H1 (cell line): ENCODE data around the gene GET3. TPM values are rescaled to one million over a fixed set of nuclear protein-coding genes. Genes with fewer than 3 reads are reported as not detected.

Experiments
- ASH2L ChIP-seq: fragments of 200-600, 300-600 bp; sonication (generic); IDR thresholded peaks from one replicate; pipeline ENCODE4 v1.7.1; 2017; ENCODE audit warnings: low read length
- CHD1 ChIP-seq: IDR thresholded peaks from 2 replicates; pipeline ENCODE4 v1.6.1; 2012; ENCODE audit warnings: low read depth, low read length, improper control_type of control experiment
- CREB1 ChIP-seq: IDR thresholded peaks from 2 replicates; pipeline ENCODE4 v1.6.1; 2012; ENCODE audit warnings: inconsistent platforms
- EZH2 ChIP-seq: fragments of 200-600 bp; sonication (generic); IDR thresholded peaks from 2 replicates; pipeline ENCODE4 v1.7.1; 2012; ENCODE audit warnings: low read depth, mild to moderate bottlenecking, moderate library complexity, low read length, inconsistent platforms; ENCODE audit not compliant: severe bottlenecking
- KDM1A ChIP-seq: fragments of 200-600, 300-600 bp; sonication (generic); IDR thresholded peaks from 2 replicates; pipeline ENCODE4 v1.7.1; 2016; ENCODE audit warnings: mild to moderate bottlenecking, low read length, borderline replicate concordance
- MAFK ChIP-seq: IDR thresholded peaks from 2 replicates; pipeline ENCODE4 v1.6.1; 2012; ENCODE audit warnings: low read depth, mild to moderate bottlenecking, improper control_type of control experiment, low read length
- RXRA ChIP-seq: IDR thresholded peaks from 2 replicates; pipeline ENCODE4 v1.6.1; 2011; ENCODE audit warnings: low read depth, mild to moderate bottlenecking, low read length, moderate library complexity; ENCODE audit not compliant: insufficient read depth
- TCF12 ChIP-seq: IDR thresholded peaks from 2 replicates; pipeline ENCODE4 v1.6.1; 2011; ENCODE audit warnings: low read depth, mild to moderate bottlenecking, low read length
- polyA plus RNA-seq, 7 experiments: library from polyadenylated mRNA; depleted of rRNA in 3 of 7; stranded (reverse) in 5 of 7; unstranded in 2 of 7; fragments of >200 nt in 5 of 7; fragments of 200-250 nt in 2 of 7; gene quantifications; 1 replicate in 5 of 7; 2 replicates in 1 of 7; 4 replicates in 1 of 7; pipeline versions ENCODE4 v1.2.1 to v1.2.3, GENCODE V29; 2011 to 2013; ENCODE audit warnings: missing spikeins in 2 of 7, mixed read lengths in 2 of 7
- total RNA-seq: library from RNA; stranded (reverse); fragmentation: NEBNext Ultra II Directional; extraction: Animal tissue kit (Norgen Biotek cat#: 25700); gene quantifications from 2 replicates; pipeline ENCODE4 v1.2.1, GENCODE V29; 2021

The GET3 gene
- total and polyA plus RNA-seq, 2 of the 8 experiments (the other 6 are each of a cell fraction or from before 2014, with no cell fraction given) = 105 to 297 TPM

DNA sequence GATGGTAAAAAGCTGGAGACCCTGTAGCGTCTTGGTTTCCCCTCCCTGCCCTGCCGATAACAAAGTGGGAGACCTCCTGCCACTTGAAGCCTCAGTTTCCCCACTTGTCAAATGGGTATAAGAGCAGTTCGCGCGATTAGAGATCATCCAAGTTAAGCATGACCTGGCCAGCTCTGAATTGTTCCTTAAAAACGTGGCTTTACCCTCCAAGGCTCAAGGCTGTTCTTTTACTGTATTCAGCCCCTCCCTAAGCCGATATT lies 14.0 kb upstream of the GET3 start (continued):
- TF ChIP-seq TCF12 (no peak), CHD1 (no peak), MAFK (no peak), RXRA (no peak), ASH2L (no peak), KDM1A (no peak), EZH2 (no peak), CREB1 (no peak)
- TF ChIP-seq, all 59 proteins: peak for 0
